Omental fat pad (tissue), 4 donors: ENCODE results near the gene PSMD6. TPM values are rescaled to one million over a fixed set of nuclear protein-coding genes. Genes with fewer than 3 reads are reported as not detected.

Experiments
- ATAC-seq: fragments of 150-250 bp; one replicate; pipeline ENCODE4 v1.9.1; 2016; ENCODE audit warnings: mild to moderate bottlenecking, moderate library complexity; ENCODE audit not compliant: low FRiP score
- DNase-seq: peaks from one replicate; pipeline ENCODE4 v3.0.0-alpha.2; 2019; ENCODE audit warnings: low spot score
- CTCF ChIP-seq, 3 donors: fragments of 450-650 bp; IDR thresholded peaks; one replicate each; pipeline ENCODE4 v1.5.1; 2016 to 2017; ENCODE audit warnings: antibody characterized with exemption in 3 of 3, mild to moderate bottlenecking in 3 of 3, moderate library complexity in 2 of 3
- total RNA-seq, 4 donors: library from RNA; depleted of rRNA; stranded (reverse); fragments of >200 nt; gene quantifications; one replicate each; pipeline ENCODE4 v1.1.0, GENCODE V29; 2016

The PSMD6 gene
- total RNA-seq, 4 donors from 2014 or later = 52.8 to 86.2 (median 53.4) TPM

- DNase-seq (no peak), ATAC-seq (no peak)
- TF ChIP-seq CTCF (IDR thresholded peaks at IDR 0.05) = no peak
These were observed 24.5 kb upstream of the PSMD6 start for GRCh38 chr3:64047787-64048186.

- no peak for ATAC-seq
- TF ChIP-seq CTCF (IDR thresholded peaks at IDR 0.05) = no peak
These were observed 23.8 kb upstream of the PSMD6 start for GRCh38 chr3:64046996-64047594.

GRCh38 chr3:64046592-64046991 is 23.3 kb upstream of the PSMD6 start:
- no peak for DNase-seq
- no peak for TF ChIP-seq CTCF (IDR thresholded peaks at IDR 0.05)
- no peak for ATAC-seq

More at GRCh38 chr3:64046996-64047594, 23.8 kb upstream of the PSMD6 start:
- no peak for DNase-seq

- ATAC-seq (no peak), DNase-seq (no peak)
These were observed 19.7 kb upstream of the PSMD6 start for GRCh38 chr3:64042952-64043351.

GRCh38 chr3:64039981-64040733 is 16.9 kb upstream of the PSMD6 start:
- no peak for ATAC-seq
- no peak for TF ChIP-seq CTCF (IDR thresholded peaks at IDR 0.05)
- DNase-seq = no peak

More at GRCh38 chr3:64042952-64043351, 19.7 kb upstream of the PSMD6 start:
- no peak for TF ChIP-seq CTCF (IDR thresholded peaks at IDR 0.05)

- no peak for DNase-seq
- ATAC-seq = no peak
- TF ChIP-seq CTCF (IDR thresholded peaks at IDR 0.05) = no peak
These were observed 16.0 kb upstream of the PSMD6 start for GRCh38 chr3:64039332-64039731.
